SK-N-SH treated with all-trans-retinoic acid at 6 μM for 48 hours (cell line): ENCODE measurements around the gene HSPG2.

Source experiments
- ATAC-seq: fragments of 200-7000 bp; cut with Tn5 transposase; 3 replicates; pipeline ENCODE4 v1.9.1; 2020; ENCODE audit warnings: mild to moderate bottlenecking, moderate library complexity
- ARNTL ChIP-seq: fragments of 450-650 bp; formaldehyde crosslinking; IDR thresholded peaks from 2 replicates; pipeline ENCODE4 v1.5.0; 2020; ENCODE audit warnings: low read depth, mild to moderate bottlenecking, moderate library complexity, borderline replicate concordance
- BACH2 ChIP-seq: fragments of 250-450 bp; sonication (Bioruptor Pico); IDR thresholded peaks from 2 replicates; pipeline ENCODE4 v1.9.0; 2021; ENCODE audit warnings: mild to moderate bottlenecking, borderline replicate concordance
- CREB5 ChIP-seq: fragments of 250-450 bp; sonication (Bioruptor Pico); IDR thresholded peaks from 2 replicates; pipeline ENCODE4 v1.5.1; 2020; ENCODE audit warnings: low read depth, mild to moderate bottlenecking, moderate library complexity
- CSDC2 ChIP-seq: fragments of 250-450 bp; sonication (Bioruptor Pico); IDR thresholded peaks from 2 replicates; pipeline ENCODE4 v1.5.0; 2020; ENCODE audit warnings: mild to moderate bottlenecking, moderate library complexity
- CSRNP3 ChIP-seq: fragments of 250-450 bp; sonication (Bioruptor Pico); IDR thresholded peaks from 2 replicates; pipeline ENCODE4 v1.5.1; 2021; ENCODE audit warnings: mild to moderate bottlenecking, moderate library complexity
- GLIS3 ChIP-seq: fragments of 250-450 bp; sonication (Bioruptor Pico); IDR thresholded peaks from 2 replicates; pipeline ENCODE4 v1.5.0; 2020; ENCODE audit warnings: mild to moderate bottlenecking, moderate library complexity
- OSR1 ChIP-seq: fragments of 250-450 bp; sonication (Bioruptor Pico); IDR thresholded peaks from 2 replicates; pipeline ENCODE4 v1.8.0; 2022; ENCODE audit warnings: moderate library complexity, mild to moderate bottlenecking, inconsistent platforms
- POU6F1 ChIP-seq: fragments of 250-450 bp; sonication (Bioruptor Pico); IDR thresholded peaks from 2 replicates; pipeline ENCODE4 v1.8.0; 2021; ENCODE audit warnings: low read depth, mild to moderate bottlenecking, moderate library complexity, borderline replicate concordance
- PPARA ChIP-seq: fragments of 250-450 bp; sonication (Bioruptor Pico); IDR thresholded peaks from 2 replicates; pipeline ENCODE4 v1.5.0; 2020; ENCODE audit warnings: mild to moderate bottlenecking, borderline replicate concordance
- RARB ChIP-seq: fragments of 250-450 bp; sonication (Bioruptor Pico); IDR thresholded peaks from 2 replicates; pipeline ENCODE4 v1.8.0; 2021; ENCODE audit warnings: mild to moderate bottlenecking, moderate library complexity
- SNAI2 ChIP-seq: fragments of 250-450 bp; sonication (Bioruptor Pico); IDR thresholded peaks from 2 replicates; pipeline ENCODE4 v1.5.0; 2020; ENCODE audit warnings: mild to moderate bottlenecking, moderate library complexity
- TCF4 ChIP-seq: fragments of 250-450 bp; sonication (Bioruptor Pico); IDR thresholded peaks from 2 replicates; pipeline ENCODE4 v1.8.0; 2021; ENCODE audit warnings: mild to moderate bottlenecking, moderate library complexity, borderline replicate concordance
- TOX ChIP-seq: fragments of 250-450 bp; sonication (Bioruptor Pico); IDR thresholded peaks from 2 replicates; pipeline ENCODE4 v1.8.0; 2021; ENCODE audit warnings: mild to moderate bottlenecking, moderate library complexity, borderline replicate concordance
- TSHZ2 ChIP-seq: fragments of 250-450 bp; sonication (Bioruptor Pico); IDR thresholded peaks from 2 replicates; pipeline ENCODE4 v1.5.0; 2020; ENCODE audit warnings: mild to moderate bottlenecking, moderate library complexity
- ZC3H10 ChIP-seq: fragments of 250-450 bp; sonication (Bioruptor Pico); IDR thresholded peaks from 2 replicates; pipeline ENCODE4 v1.5.1; 2021; ENCODE audit warnings: mild to moderate bottlenecking, moderate library complexity
- ZFP3 ChIP-seq: fragments of 250-450 bp; sonication (Bioruptor Pico); IDR thresholded peaks from 2 replicates; pipeline ENCODE4 v1.5.0; 2020; ENCODE audit warnings: mild to moderate bottlenecking, moderate library complexity
- ZFP30 ChIP-seq: fragments of 450-650 bp; formaldehyde crosslinking; IDR thresholded peaks from 2 replicates; pipeline ENCODE4 v1.5.0; 2022; ENCODE audit warnings: mild to moderate bottlenecking, moderate library complexity
- ZNF565 ChIP-seq: fragments of 450-650 bp; formaldehyde crosslinking; conservative IDR thresholded peaks from 2 replicates; pipeline ENCODE4 v1.5.0; 2020; ENCODE audit warnings: low read depth, mild to moderate bottlenecking, moderate library complexity
- ZNF70 ChIP-seq: fragments of 450-650 bp; formaldehyde crosslinking; IDR thresholded peaks from 2 replicates; pipeline ENCODE4 v1.5.0; 2020; ENCODE audit warnings: mild to moderate bottlenecking, moderate library complexity

Gene HSPG2

GRCh38 chr1:21884456-21885235 lies 52.5 kb downstream of the HSPG2 start:
- TF ChIP-seq PPARA (CRISPR knock-in tag) (no peak), SNAI2 (CRISPR knock-in tag) (no peak)
- no peak for ATAC-seq

- ATAC-seq = no peak
Measured at GRCh38 chr1:21882721-21883415, 54.2 kb downstream of the HSPG2 start.

GRCh38 chr1:21881250-21881649 lies 55.9 kb downstream of the HSPG2 start:
- TF ChIP-seq TSHZ2 (no peak), CSDC2 (no peak), TCF4 (CRISPR knock-in tag) (no peak), ZNF565 (CRISPR knock-in tag) (no peak), ZFP3 (CRISPR knock-in tag) (no peak), ARNTL (CRISPR knock-in tag) (no peak), ZC3H10 (no peak), PPARA (CRISPR knock-in tag) (no peak), TOX (no peak), ZNF70 (CRISPR knock-in tag) (no peak), GLIS3 (CRISPR knock-in tag) (no peak), SNAI2 (CRISPR knock-in tag) (no peak), POU6F1 (no peak), OSR1 (CRISPR knock-in tag) (no peak), CSRNP3 (no peak), CREB5 (no peak)
- TF ChIP-seq, all 23 proteins: peak for 0
- no peak for ATAC-seq

More at GRCh38 chr1:21882721-21883415, 54.2 kb downstream of the HSPG2 start:
- TF ChIP-seq ZFP30 (CRISPR knock-in tag) = no peak
- no peak for TF ChIP-seq POU6F1

- ATAC-seq = no peak
- TF ChIP-seq TOX (no peak), ZNF565 (CRISPR knock-in tag) (no peak), ARNTL (CRISPR knock-in tag) (no peak), CSRNP3 (no peak), RARB (no peak), ZNF70 (CRISPR knock-in tag) (no peak), POU6F1 (no peak), BACH2 (no peak), SNAI2 (CRISPR knock-in tag) (no peak), ZC3H10 (no peak)
- TF ChIP-seq, all 23 proteins: peak for 0
Measured at GRCh38 chr1:21880619-21880970, 56.5 kb downstream of the HSPG2 start.
